K562 (cell line): ENCODE results near the gene EIF4G1. TPM values are rescaled to one million over a fixed set of nuclear protein-coding genes. Genes with fewer than 3 reads are reported as not detected.
A peak's percentile ranks its signal among the peaks of the same experiment; 100 is the strongest.

Source experiments
- BDP1 ChIP-seq: IDR thresholded peaks from 3 replicates; pipeline ENCODE4 v1.6.1; 2011; ENCODE audit not compliant: insufficient read length, insufficient read depth
- CBX2 ChIP-seq: fragments of 200-600 bp; sonication (generic); IDR thresholded peaks from one replicate; pipeline ENCODE4 v1.6.1; 2012; ENCODE audit warnings: mild to moderate bottlenecking, low read length, inconsistent platforms; ENCODE audit not compliant: insufficient read depth, poor library complexity, severe bottlenecking
- GABPB1 ChIP-seq: sonication (generic); formaldehyde crosslinking; IDR thresholded peaks from 2 replicates; pipeline ENCODE4 v1.8.0; 2022; ENCODE audit warnings: mild to moderate bottlenecking, missing genetic modification reagents
- HNRNPUL1 ChIP-seq: fragments of 200-400 bp; formaldehyde crosslinking; IDR thresholded peaks from 2 replicates; pipeline ENCODE4 v1.6.1; 2017; ENCODE audit warnings: low read length
- PCBP1 ChIP-seq: fragments of 200-400 bp; formaldehyde crosslinking; IDR thresholded peaks from 2 replicates; pipeline ENCODE4 v1.6.1; 2018; ENCODE audit warnings: mild to moderate bottlenecking, low read depth, low read length; ENCODE audit not compliant: poor library complexity, severe bottlenecking
- POLR2G ChIP-seq: fragments of 200-400 bp; formaldehyde crosslinking; IDR thresholded peaks from 2 replicates; pipeline ENCODE4 v1.6.1; 2017; ENCODE audit warnings: low read depth, mild to moderate bottlenecking, antibody characterized with exemption, low read length, moderate library complexity
- POU5F1 ChIP-seq: fragments of 150-350 bp; IDR thresholded peaks from 2 replicates; pipeline ENCODE4 v1.6.1; 2014; ENCODE audit warnings: borderline replicate concordance, low read length, low read depth, mild to moderate bottlenecking; ENCODE audit not compliant: partially characterized antibody
- PTTG1 ChIP-seq: fragments of 450-650 bp; IDR thresholded peaks from 2 replicates; pipeline ENCODE4 v1.6.1; 2016; ENCODE audit warnings: low read depth, mild to moderate bottlenecking, missing genetic modification characterization, missing compliant biosample characterization
- ZBTB8A ChIP-seq: fragments of 450-650 bp; IDR thresholded peaks from 2 replicates; pipeline ENCODE4 v1.6.1; 2018; ENCODE audit warnings: mild to moderate bottlenecking, moderate library complexity; ENCODE audit not compliant: partially characterized antibody
- ZNF124 ChIP-seq: sonication (generic); formaldehyde crosslinking; IDR thresholded peaks from 2 replicates; pipeline ENCODE4 v1.8.1; 2022; ENCODE audit warnings: missing genetic modification reagents
- ZNF354B ChIP-seq: fragments of 250-450 bp; sonication (Bioruptor Pico); IDR thresholded peaks from 2 replicates; pipeline ENCODE4 v1.4.0; 2020
- polyA plus RNA-seq, 8 experiments: library from polyadenylated mRNA; depleted of rRNA in 4 of 8; stranded (reverse) in 5 of 8; unstranded in 3 of 8; fragments of >200 nt; fragmentation: Nextera tagmentation in 2 of 8; fragmentation: Illumina TruSeq in 1 of 8; extraction: Ambion mirVana in 2 of 8; extraction: Trizol in 1 of 8; gene quantifications; 2 replicates each; pipeline versions ENCODE4 v1.2.1 to v1.2.3, GENCODE V29; 2011 to 2014; ENCODE audit warnings: inconsistent platforms in 1 of 8, missing spikeins in 1 of 8
- total RNA-seq, 7 experiments: library from RNA; depleted of rRNA in 6 of 7; stranded (reverse); fragments of >200 nt in 6 of 7; fragmentation: Illumina TruSeq in 2 of 7; extraction: Trizol in 2 of 7; gene quantifications; 2 replicates each; pipeline versions ENCODE4 v1.2.1 to v1.2.3, GENCODE V29; 2011 to 2021; ENCODE audit warnings: low replicate concordance in 1 of 7
- TF ChIP-seq, protein P1 (sequence below), 2 experiments: IDR thresholded peaks in 1 of 2; conservative IDR thresholded peaks in 1 of 2; 2 replicates each; pipeline ENCODE4 v1.6.1; 2016; ENCODE audit warnings: low read depth in 2 of 2, mild to moderate bottlenecking in 1 of 2, missing compliant biosample characterization in 1 of 2, missing genetic modification characterization in 1 of 2, moderate library complexity in 1 of 2
- TF ChIP-seq, protein P2 (sequence below), 2 experiments: fragments of 450-650 bp; IDR thresholded peaks; 2 replicates each; pipeline ENCODE4 v1.6.1; 2016; ENCODE audit warnings: mild to moderate bottlenecking in 2 of 2, borderline replicate concordance in 1 of 2, low read depth in 1 of 2, moderate library complexity in 1 of 2
- TF ChIP-seq, protein P3 (sequence below): sonication (generic); IDR thresholded peaks from 2 replicates; pipeline ENCODE4 v1.6.1; 2016

EIF4G1 gene
- total and polyA plus RNA-seq, 9 of the 15 experiments (the other 6 are each of a cell fraction or from before 2014, with no cell fraction given) = 4.6 to 505 (median 155) TPM

DNA sequence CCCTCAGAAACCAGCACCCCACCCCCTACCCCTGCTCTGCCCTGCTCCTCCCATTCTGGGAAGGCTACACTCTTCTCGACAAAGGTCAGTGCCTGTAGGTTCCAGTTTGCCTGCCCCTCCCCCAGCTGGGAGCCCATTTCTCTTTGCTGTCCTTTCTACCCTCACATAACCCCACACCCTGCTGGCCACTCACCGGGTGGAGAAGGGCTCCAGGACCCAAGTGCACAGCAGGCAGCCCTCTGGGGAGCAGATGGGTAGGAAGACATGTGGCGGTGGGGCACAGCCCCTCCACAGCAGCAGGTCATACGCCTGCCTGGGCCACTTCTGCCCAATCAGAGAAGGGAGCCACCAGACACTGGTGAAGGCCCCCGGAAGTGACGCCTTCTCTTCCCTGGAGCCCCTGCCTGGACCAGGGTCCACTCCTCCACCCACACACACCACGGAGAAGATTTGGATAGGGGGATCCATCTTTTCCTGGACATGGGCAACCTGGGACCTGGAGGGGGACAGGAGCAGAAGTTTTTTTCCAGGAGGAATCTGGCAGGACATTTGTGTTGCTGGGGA, 63.6 kb downstream of the EIF4G1 start, which contains the start of gene THPO (continued):
- TF ChIP-seq, protein P1, sequence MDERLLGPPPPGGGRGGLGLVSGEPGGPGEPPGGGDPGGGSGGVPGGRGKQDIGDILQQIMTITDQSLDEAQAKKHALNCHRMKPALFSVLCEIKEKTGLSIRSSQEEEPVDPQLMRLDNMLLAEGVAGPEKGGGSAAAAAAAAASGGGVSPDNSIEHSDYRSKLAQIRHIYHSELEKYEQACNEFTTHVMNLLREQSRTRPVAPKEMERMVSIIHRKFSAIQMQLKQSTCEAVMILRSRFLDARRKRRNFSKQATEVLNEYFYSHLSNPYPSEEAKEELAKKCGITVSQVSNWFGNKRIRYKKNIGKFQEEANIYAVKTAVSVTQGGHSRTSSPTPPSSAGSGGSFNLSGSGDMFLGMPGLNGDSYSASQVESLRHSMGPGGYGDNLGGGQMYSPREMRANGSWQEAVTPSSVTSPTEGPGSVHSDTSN (CRISPR knock-in tag; IDR thresholded peaks at IDR 0.05; ENCODE audit: low read depth) = no peak
- TF ChIP-seq, protein P1 (tag; conservative IDR thresholded peaks at IDR 0.05; ENCODE audit: low read depth) = 0 out of 2 replicates have a peak, but pooled peaks have one; percentile 37
- TF ChIP-seq POU5F1 = no peak
- no peak for TF ChIP-seq ZNF354B (CRISPR knock-in tag)
- no peak for TF ChIP-seq ZNF124
- TF ChIP-seq CBX2 = no peak
- no peak for TF ChIP-seq PTTG1
- no peak for TF ChIP-seq ZBTB8A
- TF ChIP-seq PCBP1 = no peak
- no peak for TF ChIP-seq GABPB1 (CRISPR knock-in tag)
- TF ChIP-seq POLR2G = peak; percentile 43
- no peak for TF ChIP-seq BDP1
- TF ChIP-seq, protein P2, sequence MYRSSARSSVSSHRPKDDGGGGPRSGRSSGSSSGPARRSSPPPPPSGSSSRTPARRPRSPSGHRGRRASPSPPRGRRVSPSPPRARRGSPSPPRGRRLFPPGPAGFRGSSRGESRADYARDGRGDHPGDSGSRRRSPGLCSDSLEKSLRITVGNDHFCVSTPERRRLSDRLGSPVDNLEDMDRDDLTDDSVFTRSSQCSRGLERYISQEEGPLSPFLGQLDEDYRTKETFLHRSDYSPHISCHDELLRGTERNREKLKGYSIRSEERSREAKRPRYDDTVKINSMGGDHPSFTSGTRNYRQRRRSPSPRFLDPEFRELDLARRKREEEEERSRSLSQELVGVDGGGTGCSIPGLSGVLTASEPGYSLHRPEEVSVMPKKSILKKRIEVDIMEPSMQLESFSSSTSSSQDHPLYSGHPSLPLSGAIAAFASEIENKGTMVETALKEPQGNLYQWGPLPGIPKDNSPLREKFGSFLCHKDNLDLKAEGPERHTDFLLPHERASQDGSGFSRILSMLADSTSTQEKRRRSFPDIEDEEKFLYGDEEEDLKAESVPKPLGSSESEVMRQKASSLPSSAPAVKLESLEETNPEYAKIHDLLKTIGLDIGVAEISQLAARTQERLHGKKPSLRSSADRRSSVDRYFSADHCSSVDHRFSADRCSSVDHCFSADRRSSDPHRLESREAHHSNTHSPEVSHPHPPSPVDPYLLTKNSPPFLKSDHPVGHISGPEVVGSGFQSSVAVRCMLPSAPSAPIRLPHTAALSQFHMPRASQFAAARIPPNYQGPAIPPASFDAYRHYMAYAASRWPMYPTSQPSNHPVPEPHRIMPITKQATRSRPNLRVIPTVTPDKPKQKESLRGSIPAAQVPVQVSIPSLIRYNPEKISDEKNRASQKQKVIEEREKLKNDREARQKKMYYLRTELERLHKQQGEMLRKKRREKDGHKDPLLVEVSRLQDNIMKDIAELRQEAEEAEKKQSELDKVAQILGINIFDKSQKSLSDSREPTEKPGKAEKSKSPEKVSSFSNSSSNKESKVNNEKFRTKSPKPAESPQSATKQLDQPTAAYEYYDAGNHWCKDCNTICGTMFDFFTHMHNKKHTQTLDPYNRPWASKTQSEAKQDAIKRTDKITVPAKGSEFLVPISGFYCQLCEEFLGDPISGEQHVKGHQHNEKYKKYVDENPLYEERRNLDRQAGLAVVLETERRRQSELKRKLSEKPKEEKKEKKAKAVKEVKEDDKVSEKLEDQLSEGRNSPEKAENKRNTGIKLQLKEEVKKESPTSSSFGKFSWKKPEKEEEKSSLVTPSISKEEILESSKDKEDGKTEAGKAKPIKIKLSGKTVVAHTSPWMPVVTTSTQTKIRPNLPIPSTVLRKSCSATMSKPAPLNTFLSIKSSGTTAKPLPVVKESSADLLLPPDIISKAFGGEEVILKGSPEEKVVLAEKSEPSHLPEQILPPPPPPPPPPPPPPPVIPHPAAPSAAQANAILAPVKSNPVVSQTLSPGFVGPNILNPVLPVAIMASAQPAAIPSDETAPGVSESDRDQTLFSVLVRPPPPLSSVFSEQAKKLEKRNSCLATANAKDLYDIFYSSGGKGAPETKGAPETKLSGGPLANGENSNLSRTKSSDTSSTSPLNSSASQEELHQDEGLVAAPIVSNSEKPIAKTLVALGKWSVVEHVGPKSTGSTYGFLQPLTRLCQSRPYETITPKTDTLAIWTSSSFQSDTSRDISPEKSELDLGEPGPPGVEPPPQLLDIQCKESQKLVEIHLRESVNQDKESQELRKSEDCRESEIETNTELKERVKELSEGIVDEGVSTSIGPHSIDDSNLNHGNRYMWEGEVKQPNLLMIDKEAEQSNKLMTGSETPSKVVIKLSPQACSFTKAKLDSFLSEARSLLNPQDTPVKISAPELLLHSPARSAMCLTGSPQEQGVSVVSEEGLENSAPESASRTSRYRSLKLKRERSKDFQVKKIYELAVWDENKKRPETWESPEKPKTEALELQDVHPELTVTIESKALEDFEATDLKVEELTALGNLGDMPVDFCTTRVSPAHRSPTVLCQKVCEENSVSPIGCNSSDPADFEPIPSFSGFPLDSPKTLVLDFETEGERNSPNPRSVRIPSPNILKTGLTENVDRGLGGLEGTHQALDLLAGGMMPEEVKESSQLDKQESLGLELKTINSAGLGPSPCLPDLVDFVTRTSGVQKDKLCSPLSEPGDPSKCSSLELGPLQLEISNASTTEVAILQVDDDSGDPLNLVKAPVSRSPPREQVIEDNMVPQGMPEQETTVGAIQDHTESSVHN (IDR thresholded peaks at IDR 0.05; ENCODE audit: borderline replicate concordance in 1 of 2, low read depth in 1 of 2) = no peak
- no peak for TF ChIP-seq HNRNPUL1
- TF ChIP-seq, protein P3, sequence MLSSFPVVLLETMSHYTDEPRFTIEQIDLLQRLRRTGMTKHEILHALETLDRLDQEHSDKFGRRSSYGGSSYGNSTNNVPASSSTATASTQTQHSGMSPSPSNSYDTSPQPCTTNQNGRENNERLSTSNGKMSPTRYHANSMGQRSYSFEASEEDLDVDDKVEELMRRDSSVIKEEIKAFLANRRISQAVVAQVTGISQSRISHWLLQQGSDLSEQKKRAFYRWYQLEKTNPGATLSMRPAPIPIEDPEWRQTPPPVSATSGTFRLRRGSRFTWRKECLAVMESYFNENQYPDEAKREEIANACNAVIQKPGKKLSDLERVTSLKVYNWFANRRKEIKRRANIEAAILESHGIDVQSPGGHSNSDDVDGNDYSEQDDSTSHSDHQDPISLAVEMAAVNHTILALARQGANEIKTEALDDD = no peak
